ENCODE data around the gene CIDEA. TPM values are rescaled to one million over a fixed set of nuclear protein-coding genes. Genes with fewer than 3 reads are reported as not detected.

CIDEA gene
- total RNA-seq, 4 donors from 2014 or later: 0.31 to 5.1 (median 0.59) TPM; not detected in 1

DNA sequence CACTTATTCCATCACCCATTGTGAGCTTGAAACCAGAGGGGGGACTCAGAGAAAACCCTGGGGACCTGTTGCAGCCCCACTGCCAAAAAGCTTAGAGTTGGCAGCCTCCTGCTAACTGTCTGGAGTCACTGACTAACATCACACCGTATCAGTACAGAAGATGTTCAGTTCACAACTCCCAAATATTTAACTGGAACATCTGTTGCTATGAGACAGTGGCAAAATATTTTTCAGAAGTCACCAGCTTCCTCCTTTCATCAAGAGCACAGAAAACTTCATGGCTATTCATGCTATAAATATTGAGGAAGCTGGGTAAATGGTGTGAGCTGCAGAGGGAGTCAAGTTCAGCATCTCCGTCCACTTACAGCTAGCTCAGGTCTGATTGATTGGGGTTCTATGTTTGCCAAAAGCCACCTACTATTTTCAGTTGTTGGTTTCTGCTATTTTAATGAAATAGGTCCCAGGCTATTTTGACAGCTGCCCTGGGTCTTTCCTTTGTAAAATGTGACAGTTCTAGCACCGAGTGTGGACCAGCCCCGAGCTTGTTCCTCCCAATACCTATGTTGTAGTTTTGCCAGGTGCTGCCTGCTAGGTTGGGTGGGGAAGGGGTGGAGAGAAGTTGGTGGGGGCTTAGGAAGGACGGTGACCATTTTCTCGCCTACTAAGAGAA, 63.6 kb downstream of the CIDEA start:
- H3K27ac ChIP-seq: peak overlapping the region; percentile 70 to 82 (median 78)
- TF ChIP-seq POLR2AphosphoS5 (IDR thresholded peaks at IDR 0.05) (peak; percentile 36), POLR2A (IDR thresholded peaks at IDR 0.05) (no peak)
- WGBS, 2 donors (ENCODE audit: low coverage in 1 of 2): 0 to 20% methylated on average over 3 to 4 of the region's 6 CpGs
- H3K4me3 ChIP-seq: no peak overlapping the region
- peaks cover 16 to 91% (median 53%) of the 10 kb centered on the region in 3 donors for H3K4me1 ChIP-seq
- H3K36me3 ChIP-seq: peaks cover 0 to 50% of the 10 kb centered on the region in 2 donors
- no peaks in the 10 kb centered on the region for H3K27me3 ChIP-seq
- H3K9me3 ChIP-seq: no peaks in the 10 kb centered on the region
- ATAC-seq: peak; percentile 74

- Histone ChIP-seq H3K4me3 (no peak overlapping the region), H3K36me3 (peaks cover 0 to 51% of the 10 kb centered on the region in 2 donors), H3K4me1 (peaks cover 16 to 86% (median 53%) of the 10 kb centered on the region in 3 donors), H3K27ac (peak overlapping the region; percentile 70 to 82 (median 78)), H3K27me3 (no peaks in the 10 kb centered on the region), H3K9me3 (no peaks in the 10 kb centered on the region)
- WGBS, 2 donors (ENCODE audit: low coverage in 1 of 2): 10 to 18% methylated on average over 4 of the region's 5 CpGs
- TF ChIP-seq, protein P1, sequence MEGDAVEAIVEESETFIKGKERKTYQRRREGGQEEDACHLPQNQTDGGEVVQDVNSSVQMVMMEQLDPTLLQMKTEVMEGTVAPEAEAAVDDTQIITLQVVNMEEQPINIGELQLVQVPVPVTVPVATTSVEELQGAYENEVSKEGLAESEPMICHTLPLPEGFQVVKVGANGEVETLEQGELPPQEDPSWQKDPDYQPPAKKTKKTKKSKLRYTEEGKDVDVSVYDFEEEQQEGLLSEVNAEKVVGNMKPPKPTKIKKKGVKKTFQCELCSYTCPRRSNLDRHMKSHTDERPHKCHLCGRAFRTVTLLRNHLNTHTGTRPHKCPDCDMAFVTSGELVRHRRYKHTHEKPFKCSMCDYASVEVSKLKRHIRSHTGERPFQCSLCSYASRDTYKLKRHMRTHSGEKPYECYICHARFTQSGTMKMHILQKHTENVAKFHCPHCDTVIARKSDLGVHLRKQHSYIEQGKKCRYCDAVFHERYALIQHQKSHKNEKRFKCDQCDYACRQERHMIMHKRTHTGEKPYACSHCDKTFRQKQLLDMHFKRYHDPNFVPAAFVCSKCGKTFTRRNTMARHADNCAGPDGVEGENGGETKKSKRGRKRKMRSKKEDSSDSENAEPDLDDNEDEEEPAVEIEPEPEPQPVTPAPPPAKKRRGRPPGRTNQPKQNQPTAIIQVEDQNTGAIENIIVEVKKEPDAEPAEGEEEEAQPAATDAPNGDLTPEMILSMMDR (IDR thresholded peaks at IDR 0.05): no peak
- TF ChIP-seq POLR2A (IDR thresholded peaks at IDR 0.05) (no peak), POLR2AphosphoS5 (IDR thresholded peaks at IDR 0.05) (no peak), EP300 (IDR thresholded peaks at IDR 0.05) (no peak)
- ATAC-seq: no peak
Observed at GRCh38 chr18:12318334-12318697, 64.2 kb downstream of the CIDEA start.

GRCh38 chr18:12318857-12319256, 64.7 kb downstream of the CIDEA start:
- ATAC-seq: no peak
- Histone ChIP-seq H3K36me3 (peaks cover 0 to 51% of the 10 kb centered on the region in 2 donors), H3K4me3 (no peak overlapping the region), H3K27me3 (no peaks in the 10 kb centered on the region), H3K27ac (peak overlapping the region in 3 of 4 donors; percentile 70 to 82 (median 79)), H3K4me1 (peaks cover 16 to 81% (median 53%) of the 10 kb centered on the region in 3 donors), H3K9me3 (no peaks in the 10 kb centered on the region)
- TF ChIP-seq EP300 (IDR thresholded peaks at IDR 0.05): no peak
- TF ChIP-seq POLR2AphosphoS5 (IDR thresholded peaks at IDR 0.05): no peak
- TF ChIP-seq, protein P1 (IDR thresholded peaks at IDR 0.05): no peak
- no peak for TF ChIP-seq POLR2A (IDR thresholded peaks at IDR 0.05)
- WGBS, 2 donors (ENCODE audit: low coverage in 1 of 2): 28 to 34% methylated on average over 2 to 3 of the region's 5 CpGs

DNA sequence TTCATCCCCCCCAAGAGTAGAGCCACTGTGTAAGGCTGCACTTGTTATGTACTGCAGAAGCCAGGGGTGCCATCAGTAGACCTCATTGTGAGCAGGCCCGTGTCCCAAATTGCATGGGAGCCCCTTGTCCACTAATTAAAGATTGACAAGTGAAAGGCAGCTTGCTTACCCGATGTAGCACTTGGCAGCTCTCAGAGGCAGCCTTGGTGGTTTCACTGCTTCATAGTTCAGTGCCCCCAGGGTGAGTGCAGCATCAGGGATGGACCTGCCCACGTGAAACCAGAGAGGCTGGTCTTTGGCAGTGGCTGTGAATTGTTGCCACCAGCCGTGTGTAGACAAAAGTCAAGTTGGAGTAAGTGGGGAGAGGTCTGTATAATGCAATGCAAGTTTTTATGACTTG, 67.2 kb downstream of the CIDEA start:
- no peak overlapping the region for H3K4me3 ChIP-seq
- H3K4me1 ChIP-seq: peaks cover 8 to 58% (median 28%) of the 10 kb centered on the region in 3 donors
- WGBS, 2 donors (ENCODE audit: low coverage in 1 of 2): 31 to 40% methylated on average over 1 to 3 of the region's 4 CpGs
- H3K36me3 ChIP-seq: peaks cover 0 to 66% of the 10 kb centered on the region in 2 donors
- TF ChIP-seq, protein P1 (IDR thresholded peaks at IDR 0.05): no peak
- no peak for TF ChIP-seq POLR2AphosphoS5 (IDR thresholded peaks at IDR 0.05)
- TF ChIP-seq POLR2A (IDR thresholded peaks at IDR 0.05): no peak
- no peak for TF ChIP-seq EP300 (IDR thresholded peaks at IDR 0.05)
- peak overlapping the region in 2 of 4 donors; percentile 41 to 44 for H3K27ac ChIP-seq
- no peaks in the 10 kb centered on the region for H3K27me3 ChIP-seq
- no peak for ATAC-seq
- no peaks in the 10 kb centered on the region for H3K9me3 ChIP-seq

- Histone ChIP-seq H3K27me3 (no peaks in the 10 kb centered on the region), H3K4me1 (peaks cover 0 to 42% (median 9%) of the 10 kb centered on the region in 3 donors), H3K27ac (peak overlapping the region in 1 of 4 donors; percentile 81), H3K4me3 (no peak overlapping the region), H3K36me3 (peaks cover 0 to 96% of the 10 kb centered on the region in 2 donors), H3K9me3 (no peaks in the 10 kb centered on the region)
- TF ChIP-seq POLR2A (IDR thresholded peaks at IDR 0.05) (no peak), EP300 (IDR thresholded peaks at IDR 0.05) (no peak), POLR2AphosphoS5 (IDR thresholded peaks at IDR 0.05) (no peak)
- TF ChIP-seq, protein P1 (IDR thresholded peaks at IDR 0.05): no peak
- ATAC-seq: no peak
- 91 to 93% methylated on average over 13 to 17 of the region's 58 CpGs for WGBS, 2 donors (ENCODE audit: low coverage in 1 of 2)
Observed at GRCh38 chr18:12324991-12325725, 71.0 kb downstream of the CIDEA start.

Measured in gastroesophageal sphincter (tissue), 4 donors.